Left forelimb (tissue), 1 donor: ENCODE data around the gene VWA1.
"Not testable (repeated sequence)": the region's sequence is repeated elsewhere in the genome, so short reads cannot be mapped to it uniquely, and the experiment has no call there.

Experiments
- DNase-seq: peaks from one replicate; pipeline ENCODE4 v3.0.0-alpha.2; 2018; ENCODE audit warnings: low spot score

Gene VWA1

DNA sequence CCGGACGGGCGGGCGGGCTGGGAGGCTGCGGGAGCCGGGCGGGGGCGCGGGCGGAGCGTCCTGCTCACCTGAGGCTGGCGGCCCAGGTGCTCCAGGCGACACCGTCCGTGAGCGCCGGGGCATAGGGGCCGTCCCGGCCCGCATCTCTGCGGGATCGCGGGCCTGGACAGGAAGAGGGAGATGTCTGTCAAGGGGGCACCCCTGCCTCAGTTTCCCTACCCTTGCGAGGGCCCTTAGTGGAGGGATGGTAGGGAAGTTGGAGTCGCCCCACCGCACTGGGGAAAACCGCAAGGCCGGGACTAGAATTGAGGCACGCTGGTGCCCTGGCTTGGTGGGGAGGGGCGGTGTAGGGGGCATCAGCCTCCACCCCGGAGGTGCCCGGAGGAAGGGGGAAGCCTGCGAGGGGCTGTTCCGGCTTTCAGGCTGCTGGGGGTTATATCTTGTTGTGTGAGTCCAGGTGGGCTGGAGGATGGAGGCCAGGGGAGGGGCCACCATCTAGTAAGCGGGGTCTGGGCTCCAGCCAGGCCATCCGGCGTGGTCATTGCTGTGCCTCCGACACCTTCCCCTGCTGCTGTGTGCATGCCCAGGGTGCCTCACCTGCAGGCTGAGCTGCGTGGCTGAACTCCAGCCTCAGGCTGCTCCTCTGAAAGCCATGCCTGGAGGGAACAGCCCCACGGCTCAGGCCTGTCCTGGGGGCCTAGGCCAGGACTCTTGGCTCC, 580 bp downstream of the VWA1 start:
- DNase-seq = no peak

DNA sequence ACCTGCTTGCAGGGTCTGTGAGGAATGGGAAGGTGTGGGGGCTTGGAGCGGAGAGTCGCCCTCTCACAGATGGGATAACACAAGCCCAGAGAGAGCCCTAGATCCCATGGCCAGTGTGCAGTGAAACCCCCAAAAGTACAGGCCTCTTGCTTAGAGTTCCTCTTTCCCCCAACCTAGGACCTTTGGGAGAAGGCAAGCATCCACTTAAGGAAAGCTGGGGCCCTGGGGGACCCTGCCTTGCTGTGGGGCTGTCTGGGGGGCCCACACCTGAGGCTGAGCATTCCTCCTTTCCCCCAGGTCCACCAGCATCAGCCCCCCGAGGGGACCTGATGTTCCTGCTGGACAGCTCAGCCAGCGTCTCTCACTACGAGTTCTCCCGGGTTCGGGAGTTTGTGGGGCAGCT, 1.1 kb downstream of the VWA1 start:
- DNase-seq = no peak

DNA sequence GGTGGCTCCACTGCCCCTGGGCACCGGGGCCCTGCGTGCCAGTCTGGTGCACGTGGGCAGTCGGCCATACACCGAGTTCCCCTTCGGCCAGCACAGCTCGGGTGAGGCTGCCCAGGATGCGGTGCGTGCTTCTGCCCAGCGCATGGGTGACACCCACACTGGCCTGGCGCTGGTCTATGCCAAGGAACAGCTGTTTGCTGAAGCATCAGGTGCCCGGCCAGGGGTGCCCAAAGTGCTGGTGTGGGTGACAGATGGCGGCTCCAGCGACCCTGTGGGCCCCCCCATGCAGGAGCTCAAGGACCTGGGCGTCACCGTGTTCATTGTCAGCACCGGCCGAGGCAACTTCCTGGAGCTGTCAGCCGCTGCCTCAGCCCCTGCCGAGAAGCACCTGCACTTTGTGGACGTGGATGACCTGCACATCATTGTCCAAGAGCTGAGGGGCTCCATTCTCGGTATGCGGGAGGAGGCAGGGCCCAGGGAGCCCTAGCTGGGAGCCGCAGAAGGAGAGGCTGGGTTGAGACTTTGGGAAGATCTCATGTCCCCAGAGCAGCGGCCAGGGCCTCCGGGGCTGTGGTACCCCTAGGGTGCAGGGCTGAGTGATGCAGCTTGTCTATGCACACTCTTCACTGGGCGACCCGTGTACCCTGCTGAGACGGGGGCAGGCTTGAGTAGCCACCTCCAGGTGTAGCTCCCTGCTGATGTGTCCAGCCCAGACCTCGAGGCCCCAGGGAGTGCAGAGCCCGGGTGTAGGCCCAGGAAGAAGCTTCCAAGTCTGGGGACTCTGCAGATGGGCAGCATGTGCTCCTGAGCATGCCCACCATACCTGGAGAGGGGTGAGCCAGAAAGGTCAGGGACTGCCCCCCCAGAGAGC, 1.8 kb downstream of the VWA1 start:
- no peak for DNase-seq

DNA sequence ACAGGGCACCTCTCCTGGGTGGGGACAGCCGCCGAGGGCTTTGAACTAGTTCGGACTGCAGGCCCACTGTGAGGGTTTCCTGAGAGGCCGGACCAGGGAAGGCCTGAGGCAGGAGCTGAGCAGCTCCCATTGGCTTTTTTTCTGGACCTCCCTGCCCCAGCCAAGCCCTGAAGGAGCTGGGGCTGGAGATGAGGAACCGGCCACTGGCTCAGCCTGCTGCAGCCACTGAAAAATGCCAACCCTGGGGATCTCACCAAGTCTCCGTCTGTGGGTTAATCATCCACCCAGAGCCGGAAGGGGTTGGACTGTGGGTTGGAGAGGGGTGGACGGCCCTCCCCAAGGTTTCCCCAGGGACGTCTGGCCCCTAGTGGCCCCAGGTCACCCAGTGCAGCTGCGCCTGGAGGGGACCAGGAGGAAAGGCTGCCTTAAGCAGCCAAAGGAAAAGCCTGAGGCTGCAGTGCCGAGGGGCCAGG, 2.5 kb downstream of the VWA1 start:
- no peak for DNase-seq

GRCh38 chr1:1438531-1439381, 3.3 kb downstream of the VWA1 start:
- no peak for DNase-seq

- no peak for DNase-seq
Observed at GRCh38 chr1:1439546-1440261, 4.2 kb downstream of the VWA1 start.

DNA sequence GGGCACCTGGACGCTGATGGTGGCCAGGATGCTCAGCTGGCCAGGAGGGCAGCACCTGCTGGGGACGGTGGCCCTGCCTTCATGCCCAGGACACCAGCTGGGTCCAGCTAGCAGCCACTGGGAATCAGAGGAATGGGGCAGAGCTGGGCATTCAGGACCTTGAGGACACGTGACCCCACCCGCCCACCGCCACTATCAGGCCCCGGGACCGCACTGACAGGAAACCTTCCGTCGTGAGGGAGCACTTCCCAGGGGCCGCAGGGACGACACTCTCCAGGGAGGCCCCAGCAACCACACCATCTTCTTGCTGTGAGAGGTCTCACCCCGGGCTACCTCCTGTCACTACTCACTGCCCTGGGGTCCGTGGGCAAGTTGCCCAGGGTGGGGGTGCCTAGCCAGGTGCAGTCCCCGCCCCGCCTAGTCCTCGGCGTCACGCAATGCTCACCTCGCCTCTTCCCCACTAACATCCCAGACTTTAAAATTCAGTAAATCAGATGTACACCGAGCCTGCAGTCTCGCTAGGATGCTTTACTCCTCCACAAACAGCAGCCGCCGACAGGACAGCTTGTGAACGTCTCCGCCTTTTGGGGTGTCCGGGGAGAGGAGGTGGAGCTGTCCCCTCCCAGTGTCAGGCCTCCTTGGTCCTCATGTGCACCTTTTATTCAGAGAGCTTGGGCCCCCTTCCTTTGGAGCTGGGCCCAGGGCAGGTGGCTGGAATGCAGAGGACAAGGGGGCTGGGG, 4.9 kb downstream of the VWA1 start:
- no peak for DNase-seq

- DNase-seq = no peak
Observed at GRCh38 chr1:1441002-1441888, 5.8 kb downstream of the VWA1 start.

DNA sequence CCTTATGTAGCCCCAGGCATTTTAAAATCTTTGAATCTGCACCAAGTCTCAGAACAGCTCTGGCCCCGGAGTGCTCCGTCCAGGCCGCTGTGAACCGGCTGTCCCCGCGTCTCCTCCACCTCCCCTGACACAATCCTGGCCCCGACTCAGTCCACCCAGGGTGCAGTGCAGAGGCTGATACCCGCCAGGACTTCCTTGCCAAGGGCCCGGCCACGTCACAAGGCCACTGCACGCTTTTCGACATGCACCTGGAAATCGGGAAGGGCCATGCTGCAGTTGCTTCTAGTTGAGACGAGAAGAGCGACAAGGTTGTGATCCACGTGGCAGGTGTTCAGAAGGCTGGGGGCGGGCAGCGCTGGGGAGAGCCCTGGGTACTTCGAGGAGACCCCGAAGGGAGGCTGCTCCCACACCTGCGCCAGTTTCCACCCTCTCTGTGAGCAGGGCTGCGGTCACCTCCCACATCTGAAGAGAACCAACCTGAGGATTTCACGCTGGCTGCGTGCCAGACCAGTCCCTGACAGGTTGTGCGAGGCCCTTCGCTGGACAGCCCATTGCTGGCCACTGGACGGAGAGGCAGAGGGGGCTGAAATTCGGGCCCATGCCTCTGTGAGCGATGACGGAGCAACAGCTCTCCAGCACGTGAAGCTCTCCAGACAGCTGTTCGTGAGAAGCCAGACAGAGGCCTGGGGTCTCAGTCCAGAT, 6.7 kb downstream of the VWA1 start:
- DNase-seq = no peak

- DNase-seq = not testable (repeated sequence)
Observed at GRCh38 chr1:1446631-1447030, 11.1 kb downstream of the VWA1 start.

GRCh38 chr1:1449099-1449739, 13.7 kb downstream of the VWA1 start, which contains the start of gene ATAD3C:
Gene ATAD3C, plus strand, starts transcription at chr1:1449689. Its CDS starts 995 bp downstream, at chr1:1450684.
- no peak for DNase-seq

GRCh38 chr1:1450616-1451015, 15.1 kb downstream of the VWA1 start:
- not testable (repeated sequence) for DNase-seq

DNA sequence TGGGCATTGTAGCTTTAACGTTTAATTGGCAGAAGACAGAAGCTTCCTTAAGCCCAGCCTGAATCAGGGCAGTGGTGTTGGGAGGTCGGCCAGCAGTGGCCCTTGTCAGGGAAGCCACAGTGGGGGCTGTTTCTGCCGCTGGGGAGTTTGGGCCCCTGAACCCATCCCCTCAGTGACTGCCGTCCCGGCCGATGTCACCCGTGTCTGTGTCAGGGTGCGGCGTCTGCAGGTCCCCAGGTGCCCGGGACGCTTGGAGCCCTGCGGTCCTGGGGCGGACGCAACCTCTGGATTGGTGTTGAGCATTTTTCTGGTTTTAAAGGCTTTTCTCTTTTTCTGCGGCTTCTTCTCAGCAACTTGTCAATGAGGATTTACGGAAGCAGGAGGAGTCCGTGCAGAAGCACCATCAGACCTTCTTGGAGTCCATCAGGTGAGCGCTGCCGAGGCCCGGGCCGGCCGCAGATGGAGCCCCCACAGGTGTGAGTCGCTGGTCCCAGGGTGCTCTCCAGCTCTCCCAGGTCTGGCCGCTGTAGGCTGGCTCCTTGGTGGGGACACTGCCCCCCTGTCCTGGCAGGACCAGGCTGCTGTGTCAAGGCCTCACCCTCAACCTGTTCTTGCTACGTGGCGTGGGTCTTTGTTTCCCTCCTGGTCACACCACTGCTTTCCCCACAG, 16.3 kb downstream of the VWA1 start:
- no peak for DNase-seq

- not testable (repeated sequence) for DNase-seq
Observed at GRCh38 chr1:1452365-1452739, 16.9 kb downstream of the VWA1 start.

- no peak for DNase-seq
Observed at GRCh38 chr1:1452882-1453281, 17.4 kb downstream of the VWA1 start.

DNA sequence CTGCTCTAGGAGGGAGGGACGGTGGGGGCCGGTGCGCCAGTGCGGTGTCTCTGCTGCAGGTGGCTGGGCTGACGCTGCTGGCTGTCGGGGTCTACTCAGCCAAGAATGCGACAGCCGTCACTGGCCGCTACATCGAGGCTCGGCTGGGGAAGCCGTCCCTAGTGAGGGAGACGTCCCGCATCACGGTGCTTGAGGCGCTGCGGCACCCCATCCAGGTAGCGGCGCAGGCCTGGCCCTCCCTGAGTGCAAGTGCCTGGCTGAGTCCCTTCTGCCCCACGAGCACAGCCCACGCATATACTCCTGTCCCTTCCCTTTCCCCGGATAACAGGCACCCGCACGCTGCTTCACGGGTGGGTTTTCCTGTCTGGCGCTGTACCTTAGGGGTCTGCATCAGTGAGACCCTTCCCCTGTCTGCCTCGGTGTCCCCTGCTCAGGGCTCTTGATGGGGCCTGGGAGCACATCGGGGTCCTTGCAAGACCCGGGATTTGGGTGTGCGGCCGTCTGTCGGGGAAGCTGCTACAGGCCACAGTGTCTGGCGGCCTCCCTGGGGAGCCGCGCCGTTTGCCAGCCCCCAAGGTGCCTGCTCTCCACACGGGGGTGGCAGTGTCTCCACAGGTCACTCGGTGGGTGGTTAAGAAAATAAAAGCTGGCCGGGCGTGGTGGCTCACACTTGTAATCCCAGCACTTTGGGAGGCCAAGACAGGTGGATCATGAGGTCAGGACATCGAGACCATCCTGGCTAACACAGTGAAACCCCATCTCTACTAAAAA, 19.0 kb downstream of the VWA1 start:
- DNase-seq = not testable (repeated sequence)

DNA sequence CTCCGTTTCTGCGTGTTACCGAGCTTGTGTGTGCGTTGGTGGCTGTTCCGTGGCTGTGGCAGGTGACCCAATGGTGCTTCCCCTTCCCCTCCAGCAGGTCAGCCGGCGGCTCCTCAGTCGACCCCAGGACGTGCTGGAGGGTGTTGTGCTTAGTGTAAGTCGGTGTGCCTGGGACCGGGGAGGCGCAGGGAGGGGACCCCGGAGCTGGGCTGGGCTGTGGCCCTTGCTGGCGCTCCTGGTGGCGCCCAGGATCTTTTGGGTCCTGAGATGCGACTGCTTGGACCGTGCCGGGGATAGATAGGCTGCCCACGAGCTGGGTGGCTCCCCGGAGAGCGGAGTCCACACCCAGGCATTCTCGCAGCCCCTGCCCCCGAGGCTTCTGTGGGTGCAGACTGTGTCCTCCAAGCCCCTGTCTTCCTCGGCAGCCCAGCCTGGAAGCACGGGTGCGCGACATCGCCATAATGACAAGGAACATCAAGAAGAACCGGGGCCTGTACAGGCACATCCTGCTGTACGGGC, 19.9 kb downstream of the VWA1 start:
- no peak for DNase-seq
